HG03103 (cell line): ENCODE data around the gene C16orf78.

ENCODE experiments used
- ATAC-seq: cut with Tn5 transposase; IDR thresholded peaks from one replicate; pipeline ENCODE4 v1.9.1; 2021; ENCODE audit warnings: low read depth; ENCODE audit not compliant: unreplicated experiment

The C16orf78 gene

GRCh38 chr16:49373504-49373903, at the start of gene C16orf78:
C16orf78 (plus strand) TSS chr16:49373804; CDS start chr16:49373940, 136 bp downstream.
- ATAC-seq, result no peak

- ATAC-seq, result no peak
These were observed 48.9 kb upstream of the C16orf78 start for GRCh38 chr16:49324703-49325102.

GRCh38 chr16:49327466-49327865, 46.1 kb upstream of the C16orf78 start:
- ATAC-seq, result no peak

- ATAC-seq, result no peak
These were observed 45.3 kb upstream of the C16orf78 start for GRCh38 chr16:49328325-49328724.

- no peak for ATAC-seq
These were observed 42.9 kb upstream of the C16orf78 start for GRCh38 chr16:49330562-49331201.

- ATAC-seq, result no peak
These were observed 40.9 kb upstream of the C16orf78 start for GRCh38 chr16:49332589-49333258.

GRCh38 chr16:49333259-49333597, 40.4 kb upstream of the C16orf78 start:
- no peak for ATAC-seq

GRCh38 chr16:49335828-49336227, 37.8 kb upstream of the C16orf78 start:
- no peak for ATAC-seq

GRCh38 chr16:49336581-49336980, 37.0 kb upstream of the C16orf78 start:
- no peak for ATAC-seq

- no peak for ATAC-seq
These were observed 35.7 kb upstream of the C16orf78 start for GRCh38 chr16:49337814-49338350.

GRCh38 chr16:49338611-49339265, 34.9 kb upstream of the C16orf78 start:
- ATAC-seq, result no peak

GRCh38 chr16:49340466-49340865, 33.1 kb upstream of the C16orf78 start:
- ATAC-seq, result no peak

GRCh38 chr16:49341706-49342105, 31.9 kb upstream of the C16orf78 start:
- no peak for ATAC-seq

GRCh38 chr16:49342336-49343265, 31.0 kb upstream of the C16orf78 start:
- no peak for ATAC-seq

- ATAC-seq, result no peak
These were observed 30.3 kb upstream of the C16orf78 start for GRCh38 chr16:49343291-49343690.

- ATAC-seq, result no peak
These were observed 29.2 kb upstream of the C16orf78 start for GRCh38 chr16:49344401-49344800.

- ATAC-seq, result no peak
These were observed 27.8 kb upstream of the C16orf78 start for GRCh38 chr16:49345829-49346228.

GRCh38 chr16:49346459-49346858, 27.1 kb upstream of the C16orf78 start:
- no peak for ATAC-seq

- ATAC-seq, result no peak
These were observed 26.1 kb upstream of the C16orf78 start for GRCh38 chr16:49347476-49347875.

GRCh38 chr16:49348408-49349176, 25.0 kb upstream of the C16orf78 start:
- no peak for ATAC-seq
